ENCODE data around the gene MAML1. TPM values are rescaled to one million over a fixed set of nuclear protein-coding genes. Genes with fewer than 3 reads are reported as not detected.

The MAML1 gene
- total and polyA plus RNA-seq, 4 donors, result 2.2 to 7.6 (median 6.3) TPM

DNA sequence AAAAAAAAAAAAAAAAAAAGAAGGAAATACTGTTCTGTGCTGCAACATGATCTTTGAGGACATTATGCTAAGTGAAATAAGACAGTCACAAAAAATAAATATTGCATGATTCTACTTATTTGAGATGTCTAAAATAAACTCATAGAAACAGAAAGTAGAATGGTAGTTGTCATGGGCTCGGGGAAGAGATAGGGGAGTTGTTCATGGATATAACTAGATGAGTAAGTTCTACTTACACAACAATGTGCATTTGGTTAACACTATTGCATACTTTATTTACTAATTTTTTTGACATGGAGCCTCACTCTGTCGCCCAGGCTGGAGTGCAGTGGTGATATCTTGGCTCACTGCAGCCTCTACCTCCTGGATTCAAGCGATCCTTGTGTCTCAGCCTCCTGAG, 15.2 kb downstream of the MAML1 start:
- Histone ChIP-seq H3K9ac (ENCODE audit: low read depth in 1 of 2, low read length in 2 of 2) (no peak overlapping the region), H3K4me3 (ENCODE audit: low read depth in 1 of 3, low read length in 3 of 3) (no peak overlapping the region), H3K27ac (ENCODE audit: low read depth in 1 of 2, low read length in 2 of 2) (no peak overlapping the region), H3K9me3 (ENCODE audit: control insufficient read depth in 4 of 4, low read length in 3 of 4) (no peaks in the 10 kb centered on the region), H3K4me1 (ENCODE audit: control insufficient read depth in 4 of 4, insufficient read depth in 4 of 4, low read length in 3 of 4) (peaks cover 0 to 3% (median 0%) of the 10 kb centered on the region in 4 donors), H3K36me3 (ENCODE audit: control insufficient read depth in 4 of 4, insufficient read depth in 3 of 4, low read depth in 1 of 4, low read length in 3 of 4) (peaks cover 0 to 3% (median 0%) of the 10 kb centered on the region in 4 donors), H3K27me3 (ENCODE audit: control insufficient read depth in 4 of 4, insufficient read depth in 4 of 4, low read length in 3 of 4) (no peaks in the 10 kb centered on the region)
- 87% methylated on average over 3 of the region's 3 CpGs for WGBS
- TF ChIP-seq RAD21 (IDR thresholded peaks at IDR 0.05) (no peak), TAF1 (conservative IDR thresholded peaks at IDR 0.05) (no peak)
- TF ChIP-seq, protein P1, sequence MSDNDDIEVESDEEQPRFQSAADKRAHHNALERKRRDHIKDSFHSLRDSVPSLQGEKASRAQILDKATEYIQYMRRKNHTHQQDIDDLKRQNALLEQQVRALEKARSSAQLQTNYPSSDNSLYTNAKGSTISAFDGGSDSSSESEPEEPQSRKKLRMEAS (IDR thresholded peaks at IDR 0.05), result no peak
- DNase-seq (ENCODE audit: low spot score), result no peak

DNA sequence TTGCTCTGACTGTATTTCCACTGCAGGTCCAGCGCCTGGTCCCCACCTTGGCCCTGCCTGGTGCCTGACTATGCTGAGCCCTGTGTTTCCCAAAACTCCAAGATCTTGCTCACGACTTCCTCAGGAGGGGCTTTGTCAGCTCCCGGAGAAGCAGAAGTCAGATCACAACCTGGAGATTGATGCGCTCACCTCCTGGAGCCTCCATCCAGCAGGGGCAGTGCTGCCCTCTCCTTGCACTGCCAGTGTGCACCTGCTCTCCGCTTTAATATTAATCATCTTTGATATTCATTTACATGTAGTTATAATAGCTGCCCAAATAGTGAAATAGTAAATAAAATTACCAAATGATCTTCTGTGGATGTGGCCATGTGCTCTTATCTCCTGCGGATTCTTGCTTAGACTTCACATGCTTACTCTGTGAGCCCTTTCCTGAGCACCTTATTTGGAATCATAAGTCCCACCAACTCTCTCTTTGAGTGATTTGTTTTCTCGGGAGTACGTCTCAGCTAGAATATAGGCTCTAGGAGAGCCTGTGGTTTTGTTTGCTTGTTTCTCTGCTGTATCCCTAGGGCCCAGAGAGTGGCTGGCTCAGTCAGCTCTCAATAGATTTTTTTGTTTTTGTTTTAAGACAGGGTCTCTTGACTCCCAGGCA, 17.4 kb downstream of the MAML1 start:
- TF ChIP-seq, protein P2, sequence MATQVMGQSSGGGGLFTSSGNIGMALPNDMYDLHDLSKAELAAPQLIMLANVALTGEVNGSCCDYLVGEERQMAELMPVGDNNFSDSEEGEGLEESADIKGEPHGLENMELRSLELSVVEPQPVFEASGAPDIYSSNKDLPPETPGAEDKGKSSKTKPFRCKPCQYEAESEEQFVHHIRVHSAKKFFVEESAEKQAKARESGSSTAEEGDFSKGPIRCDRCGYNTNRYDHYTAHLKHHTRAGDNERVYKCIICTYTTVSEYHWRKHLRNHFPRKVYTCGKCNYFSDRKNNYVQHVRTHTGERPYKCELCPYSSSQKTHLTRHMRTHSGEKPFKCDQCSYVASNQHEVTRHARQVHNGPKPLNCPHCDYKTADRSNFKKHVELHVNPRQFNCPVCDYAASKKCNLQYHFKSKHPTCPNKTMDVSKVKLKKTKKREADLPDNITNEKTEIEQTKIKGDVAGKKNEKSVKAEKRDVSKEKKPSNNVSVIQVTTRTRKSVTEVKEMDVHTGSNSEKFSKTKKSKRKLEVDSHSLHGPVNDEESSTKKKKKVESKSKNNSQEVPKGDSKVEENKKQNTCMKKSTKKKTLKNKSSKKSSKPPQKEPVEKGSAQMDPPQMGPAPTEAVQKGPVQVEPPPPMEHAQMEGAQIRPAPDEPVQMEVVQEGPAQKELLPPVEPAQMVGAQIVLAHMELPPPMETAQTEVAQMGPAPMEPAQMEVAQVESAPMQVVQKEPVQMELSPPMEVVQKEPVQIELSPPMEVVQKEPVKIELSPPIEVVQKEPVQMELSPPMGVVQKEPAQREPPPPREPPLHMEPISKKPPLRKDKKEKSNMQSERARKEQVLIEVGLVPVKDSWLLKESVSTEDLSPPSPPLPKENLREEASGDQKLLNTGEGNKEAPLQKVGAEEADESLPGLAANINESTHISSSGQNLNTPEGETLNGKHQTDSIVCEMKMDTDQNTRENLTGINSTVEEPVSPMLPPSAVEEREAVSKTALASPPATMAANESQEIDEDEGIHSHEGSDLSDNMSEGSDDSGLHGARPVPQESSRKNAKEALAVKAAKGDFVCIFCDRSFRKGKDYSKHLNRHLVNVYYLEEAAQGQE (IDR thresholded peaks at IDR 0.05), result no peak
- no peak for TF ChIP-seq RXRA (IDR thresholded peaks at IDR 0.05)
- TF ChIP-seq RAD21 (IDR thresholded peaks at IDR 0.05), result no peak
- no peak for TF ChIP-seq NR2F2 (IDR thresholded peaks at IDR 0.05)
- TF ChIP-seq TAF1 (conservative IDR thresholded peaks at IDR 0.05), result no peak
- no peak for TF ChIP-seq JUND (IDR thresholded peaks at IDR 0.05)
- TF ChIP-seq, protein P3, sequence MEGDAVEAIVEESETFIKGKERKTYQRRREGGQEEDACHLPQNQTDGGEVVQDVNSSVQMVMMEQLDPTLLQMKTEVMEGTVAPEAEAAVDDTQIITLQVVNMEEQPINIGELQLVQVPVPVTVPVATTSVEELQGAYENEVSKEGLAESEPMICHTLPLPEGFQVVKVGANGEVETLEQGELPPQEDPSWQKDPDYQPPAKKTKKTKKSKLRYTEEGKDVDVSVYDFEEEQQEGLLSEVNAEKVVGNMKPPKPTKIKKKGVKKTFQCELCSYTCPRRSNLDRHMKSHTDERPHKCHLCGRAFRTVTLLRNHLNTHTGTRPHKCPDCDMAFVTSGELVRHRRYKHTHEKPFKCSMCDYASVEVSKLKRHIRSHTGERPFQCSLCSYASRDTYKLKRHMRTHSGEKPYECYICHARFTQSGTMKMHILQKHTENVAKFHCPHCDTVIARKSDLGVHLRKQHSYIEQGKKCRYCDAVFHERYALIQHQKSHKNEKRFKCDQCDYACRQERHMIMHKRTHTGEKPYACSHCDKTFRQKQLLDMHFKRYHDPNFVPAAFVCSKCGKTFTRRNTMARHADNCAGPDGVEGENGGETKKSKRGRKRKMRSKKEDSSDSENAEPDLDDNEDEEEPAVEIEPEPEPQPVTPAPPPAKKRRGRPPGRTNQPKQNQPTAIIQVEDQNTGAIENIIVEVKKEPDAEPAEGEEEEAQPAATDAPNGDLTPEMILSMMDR (IDR thresholded peaks at IDR 0.05; ENCODE audit: low read depth, low read length, missing input control), result no peak
- no peak for TF ChIP-seq FOXA1 (IDR thresholded peaks at IDR 0.05)
- no peak for TF ChIP-seq YY1 (IDR thresholded peaks at IDR 0.05)
- no peak for TF ChIP-seq HNF4A (conservative IDR thresholded peaks at IDR 0.05)
- no peak for TF ChIP-seq SP1 (IDR thresholded peaks at IDR 0.05)
- TF ChIP-seq HNF4G (IDR thresholded peaks at IDR 0.05), result no peak
- no peak for TF ChIP-seq FOXA2 (IDR thresholded peaks at IDR 0.05)
- TF ChIP-seq GABPA (IDR thresholded peaks at IDR 0.05 in 1 of 2, conservative IDR thresholded peaks at IDR 0.05 in 1 of 2), result no peak
- TF ChIP-seq, protein P1 (IDR thresholded peaks at IDR 0.05), result no peak
- WGBS, result 89% methylated on average over 8 of the region's 8 CpGs
- no peak overlapping the region for H3K27ac ChIP-seq (ENCODE audit: low read depth in 1 of 2, low read length in 2 of 2)

More for the DNA sequence above, 17.4 kb downstream of the MAML1 start:
- no peak overlapping the region for H3K9ac ChIP-seq (ENCODE audit: low read depth in 1 of 2, low read length in 2 of 2)
- peaks cover 0 to 3% (median 0%) of the 10 kb centered on the region in 4 donors for H3K36me3 ChIP-seq (ENCODE audit: control insufficient read depth in 4 of 4, insufficient read depth in 3 of 4, low read depth in 1 of 4, low read length in 3 of 4)
- no peak overlapping the region for H3K4me3 ChIP-seq (ENCODE audit: low read depth in 1 of 3, low read length in 3 of 3)
- H3K27me3 ChIP-seq (ENCODE audit: control insufficient read depth in 4 of 4, insufficient read depth in 4 of 4, low read length in 3 of 4), result no peaks in the 10 kb centered on the region
- DNase-seq (ENCODE audit: low spot score), result no peak
- H3K9me3 ChIP-seq (ENCODE audit: control insufficient read depth in 4 of 4, low read length in 3 of 4), result no peaks in the 10 kb centered on the region
- peaks cover 7 to 11% (median 10%) of the 10 kb centered on the region in 4 donors for H3K4me1 ChIP-seq (ENCODE audit: control insufficient read depth in 4 of 4, insufficient read depth in 4 of 4, low read length in 3 of 4)
